GM12878 (cell line): ENCODE data around the gene KLK6. TPM values are rescaled to one million over a fixed set of nuclear protein-coding genes. Genes with fewer than 3 reads are reported as not detected.

Experiments used
- ATAC-seq: fragments of 200-7000 bp; cut with Tn5 transposase; 3 replicates; pipeline ENCODE4 v1.9.1; 2020; ENCODE audit warnings: mild to moderate bottlenecking, moderate library complexity
- BruUV-seq: library from RNA; stranded (reverse); fragments of 400-500 nt; replicated peaks from 2 replicates; lab custom pipeline; 2021; lab: Mats Ljungman, UMichigan
- CTCF ChIA-PET: fragments of 300-600 bp; sonication (Branson Sonifier 250); formaldehyde crosslinking; extraction: SDS; loops from one replicate; lab custom pipeline; 2021; ENCODE audit warnings: inconsistent platforms; lab: Yijun Ruan, JAX
- POLR2A ChIA-PET: fragments of 350-600 bp; formaldehyde crosslinking; extraction: SDS; loops from one replicate; lab custom pipeline; 2021; ENCODE audit warnings: inconsistent platforms; lab: Charles Lee
- RAD21 ChIA-PET: fragments of 300-600 bp; sonication (Branson Sonifier 250); formaldehyde crosslinking; loops from one replicate; lab custom pipeline; 2023; ENCODE audit warnings: antibody characterized with exemption; ENCODE audit not compliant: unreplicated experiment; lab: Charles Lee
- SMC1A ChIA-PET: fragments of 300-600 bp; sonication (Branson Sonifier 250); formaldehyde crosslinking; loops from one replicate; lab custom pipeline; 2023; ENCODE audit not compliant: unreplicated experiment, uncharacterized antibody; lab: Charles Lee
- DNase-seq: peaks from one replicate; pipeline ENCODE4 v3.0.0-alpha.2; 2011; ENCODE audit warnings: low read depth, low spot score
- FAIRE-seq: peaks from 3 replicates; lab custom pipeline; 2011; peaks lifted over from hg19 to GRCh38; lab: Jason Lieb, UNC
- H2AFZ ChIP-seq: 2 replicates; pipeline ENCODE4 v1.6.0; 2011; ENCODE audit warnings: low read depth, low read length, control low read depth; ENCODE audit not compliant: control insufficient read depth
- H3K27ac ChIP-seq: 2 replicates; pipeline ENCODE4 v1.5.1; 2011; ENCODE audit warnings: control low read depth; ENCODE audit not compliant: control insufficient read depth, insufficient read depth
- H3K27me3 ChIP-seq, 2 experiments: replicated peaks in 1 of 2; 2 replicates each; pipeline versions ENCODE4 v1.6.0 to v1.6.1; 2011; ENCODE audit warnings: low read length in 1 of 2; ENCODE audit not compliant: control insufficient read depth in 2 of 2, insufficient read depth in 2 of 2
- H3K36me3 ChIP-seq, 2 experiments: 2 replicates each; pipeline ENCODE4 v1.5.1; 2011; ENCODE audit warnings: low read length in 1 of 2; ENCODE audit not compliant: control insufficient read depth in 2 of 2, insufficient read depth in 2 of 2
- H3K4me1 ChIP-seq: 2 replicates; pipeline ENCODE4 v1.6.1; 2011; ENCODE audit warnings: mild to moderate bottlenecking, low read length, moderate library complexity, mixed read lengths; ENCODE audit not compliant: control insufficient read depth, insufficient read depth
- H3K4me2 ChIP-seq: 2 replicates; pipeline ENCODE4 v1.6.0; 2011; ENCODE audit warnings: control low read depth; ENCODE audit not compliant: control insufficient read depth, insufficient read depth
- H3K4me3 ChIP-seq: fragments of 200-600 bp; sonication (generic); 2 replicates; pipeline ENCODE4 v1.5.1; 2016
- H3K79me2 ChIP-seq: 2 replicates; pipeline ENCODE4 v1.6.0; 2011; ENCODE audit warnings: low read length; ENCODE audit not compliant: control insufficient read depth, insufficient read depth
- H3K9ac ChIP-seq: 2 replicates; pipeline ENCODE4 v1.8.0; 2011; ENCODE audit warnings: low read length, control low read depth, mixed read lengths; ENCODE audit not compliant: control insufficient read depth, insufficient read depth
- H3K9me3 ChIP-seq: replicated peaks from 3 replicates; pipeline ENCODE4 v1.5.1; 2011; ENCODE audit warnings: mild to moderate bottlenecking, low read length; ENCODE audit not compliant: control insufficient read depth, insufficient read depth
- H4K20me1 ChIP-seq: 2 replicates; pipeline ENCODE4 v1.6.0; 2011; ENCODE audit not compliant: control insufficient read depth, insufficient read depth
- CTCF ChIP-seq, 3 experiments: IDR thresholded peaks in 2 of 3; conservative IDR thresholded peaks in 1 of 3; 2 replicates each; pipeline ENCODE4 v1.5.1; 2011; ENCODE audit warnings: low read depth in 3 of 3, low read length in 3 of 3, mild to moderate bottlenecking in 3 of 3, control low read depth in 2 of 3, moderate library complexity in 2 of 3, inconsistent platforms in 1 of 3, mixed read lengths in 1 of 3; ENCODE audit not compliant: control insufficient read depth in 2 of 3, insufficient read depth in 1 of 3; ENCODE audit errors: extremely low read depth in 1 of 3
- HDGF ChIP-seq: fragments of 450-650 bp; IDR thresholded peaks from 2 replicates; pipeline ENCODE4 v1.6.1; 2016; ENCODE audit warnings: antibody characterized with exemption
- IRF5 ChIP-seq: fragments of 450-650 bp; IDR thresholded peaks from 2 replicates; pipeline ENCODE4 v1.6.1; 2017; ENCODE audit warnings: borderline replicate concordance
- JUND ChIP-seq: IDR thresholded peaks from 2 replicates; pipeline ENCODE4 v1.6.1; 2012; ENCODE audit warnings: low read depth, mild to moderate bottlenecking, low read length, improper control_type of control experiment, moderate library complexity
- KAT2A ChIP-seq: conservative IDR thresholded peaks from 2 replicates; pipeline ENCODE4 v1.6.1; 2011; ENCODE audit warnings: low read depth, low read length; ENCODE audit not compliant: control insufficient read depth
- MAX ChIP-seq: IDR thresholded peaks from 2 replicates; pipeline ENCODE4 v1.6.1; 2012; ENCODE audit warnings: low read depth, low read length, improper control_type of control experiment
- POLR2AphosphoS2 ChIP-seq: IDR thresholded peaks from 2 replicates; pipeline ENCODE4 v1.6.1; 2011; ENCODE audit warnings: low read depth, mild to moderate bottlenecking, low read length, improper control_type of control experiment, moderate library complexity
- RELA ChIP-seq: fragments of 450-650 bp; IDR thresholded peaks from 2 replicates; pipeline ENCODE4 v1.8.0; 2014; ENCODE audit warnings: borderline replicate concordance; ENCODE audit not compliant: partially characterized antibody
- RFX5 ChIP-seq: IDR thresholded peaks from 2 replicates; pipeline ENCODE4 v1.6.1; 2011; ENCODE audit warnings: low read depth, low read length, improper control_type of control experiment
- ZSCAN29 ChIP-seq: fragments of 450-650 bp; IDR thresholded peaks from 2 replicates; pipeline ENCODE4 v1.6.1; 2017; ENCODE audit warnings: mild to moderate bottlenecking, moderate library complexity
- WGBS: methylation state at CpG from one replicate; pipeline ENCODE4 v1.1.6; 2016; ENCODE audit warnings: low lambda C conversion rate; ENCODE audit not compliant: insufficient replicate concordance, insufficient coverage; ENCODE audit errors: missing lambda C conversion rate; 5-methylcytosine and 5-hydroxymethylcytosine counted together
- in situ Hi-C: fragments of 300-500 bp; cut with MboI; formaldehyde crosslinking; loops from 9 replicates; pipeline ENCODE4 v1.14.3; 2018; ENCODE audit warnings: mixed read lengths
- intact Hi-C: fragments of 100-400 bp; cut with micrococcal nuclease; formaldehyde crosslinking; loops from one replicate; pipeline ENCODE4 v1.14.2; 2022; ENCODE audit not compliant: unreplicated experiment
- polyA plus RNA-seq, 11 experiments: library from polyadenylated mRNA; depleted of rRNA in 4 of 11; unstranded in 6 of 11; stranded (reverse) in 5 of 11; fragments of >200 nt; fragmentation: Nextera tagmentation in 4 of 11; fragmentation: Illumina TruSeq in 1 of 11; extraction: Ambion mirVana in 4 of 11; extraction: Trizol in 1 of 11; gene quantifications; 1 replicate in 1 of 11; 2 replicates in 10 of 11; pipeline versions ENCODE4 v1.2.1 to v1.2.3, GENCODE V29; 2011 to 2016; ENCODE audit warnings: inconsistent platforms in 2 of 11, missing spikeins in 2 of 11, low read depth in 1 of 11
- total RNA-seq, 4 experiments: library from RNA; depleted of rRNA in 3 of 4; stranded (reverse); fragments of >200 nt in 3 of 4; fragmentation: Illumina TruSeq in 1 of 4; extraction: Trizol in 1 of 4; gene quantifications; 2 replicates each; pipeline versions ENCODE4 v1.2.1 to v1.2.3, GENCODE V29; 2013 to 2021

The KLK6 gene
- total and polyA plus RNA-seq, 10 of the 15 experiments (the other 5 are each of a cell fraction or from before 2014, with no cell fraction given) = not detected

- in situ Hi-C loops = no loop called here
- FAIRE-seq (no peak), ATAC-seq (no peak)
- no TSS peak for BruUV-seq
- H3K27ac ChIP-seq = no peak overlapping the region
- RAD21 ChIA-PET = no interaction called here
- no peaks in the 10 kb centered on the region for H3K9me3 ChIP-seq
- no peaks in the 10 kb centered on the region for H4K20me1 ChIP-seq
- H2AFZ ChIP-seq = no peak overlapping the region
- TF ChIP-seq JUND = no peak
- no peak for TF ChIP-seq MAX
- TF ChIP-seq ZSCAN29 = no peak
- no peak for TF ChIP-seq POLR2AphosphoS2
- no peak for TF ChIP-seq IRF5
- TF ChIP-seq HDGF = no peak
- TF ChIP-seq RFX5 = no peak
- no peak for TF ChIP-seq RELA
- TF ChIP-seq CTCF (IDR thresholded peaks at IDR 0.05 in 2 of 3, conservative IDR thresholded peaks at IDR 0.05 in 1 of 3; ENCODE audit: control insufficient read depth in 2 of 3, extremely low read depth in 1 of 3, insufficient read depth in 1 of 3, low read depth in 3 of 3, low read length in 3 of 3) = no peak
- TF ChIP-seq KAT2A = no peak
- TF ChIP-seq, all 136 proteins: peak for 0
- WGBS = 0% methylated on average over 1 of the region's 9 CpGs
- ChIA-PET POLR2A (no interaction called here), CTCF (interaction anchor here (1.8 kb wide), 1 partner anchor 11 kb away, joined by 4 read pairs; no protein-coding TSS in a partner anchor), SMC1A (no interaction called here)
- intact Hi-C loops = no loop called here
- Histone ChIP-seq H3K4me2 (no peak overlapping the region), H3K4me3 (no peak overlapping the region), H3K27me3 (peaks cover 0 to 2% of the 10 kb centered on the region in 2 experiments; a peak in 2 of 4 replicates), H3K79me2 (no peaks in the 10 kb centered on the region), H3K36me3 (no peaks in the 10 kb centered on the region), H3K9ac (no peak overlapping the region), H3K4me1 (no peaks in the 10 kb centered on the region)
- DNase-seq = no peak
These were observed 5.5 kb upstream of the KLK6 start for GRCh38 chr19:50974702-50975556.
